Fibroblast of villous mesenchyme (primary cell): ENCODE results near the gene SCAF4. TPM values are rescaled to one million over a fixed set of nuclear protein-coding genes. Genes with fewer than 3 reads are reported as not detected.

Experiments
- DNase-seq: peaks from one replicate; pipeline ENCODE4 v3.0.0-alpha.2; 2010; ENCODE audit warnings: low read depth
- H3K4me3 ChIP-seq: 2 replicates; pipeline ENCODE4 v1.5.1; 2011; ENCODE audit warnings: low read depth, mild to moderate bottlenecking, low read length
- CTCF ChIP-seq: IDR thresholded peaks from 2 replicates; pipeline ENCODE4 v1.5.1; 2012; ENCODE audit warnings: low read depth, mild to moderate bottlenecking, low read length; ENCODE audit not compliant: insufficient read depth
- total RNA-seq: library from RNA; depleted of rRNA; stranded (reverse); fragments of >200 nt; gene quantifications from 2 replicates; pipeline ENCODE4 v1.2.3, GENCODE V29; 2012

Gene SCAF4
- total RNA-seq, 1 donor, result 9.1 TPM

GRCh38 chr21:31675318-31675717, 56.6 kb downstream of the SCAF4 start:
- no peak for TF ChIP-seq CTCF
- H3K4me3 ChIP-seq, result no peak overlapping the region
- no peak for DNase-seq

- no peak for TF ChIP-seq CTCF
- H3K4me3 ChIP-seq, result no peak overlapping the region
- no peak for DNase-seq
Measured at GRCh38 chr21:31673321-31673912, 58.5 kb downstream of the SCAF4 start.

DNA sequence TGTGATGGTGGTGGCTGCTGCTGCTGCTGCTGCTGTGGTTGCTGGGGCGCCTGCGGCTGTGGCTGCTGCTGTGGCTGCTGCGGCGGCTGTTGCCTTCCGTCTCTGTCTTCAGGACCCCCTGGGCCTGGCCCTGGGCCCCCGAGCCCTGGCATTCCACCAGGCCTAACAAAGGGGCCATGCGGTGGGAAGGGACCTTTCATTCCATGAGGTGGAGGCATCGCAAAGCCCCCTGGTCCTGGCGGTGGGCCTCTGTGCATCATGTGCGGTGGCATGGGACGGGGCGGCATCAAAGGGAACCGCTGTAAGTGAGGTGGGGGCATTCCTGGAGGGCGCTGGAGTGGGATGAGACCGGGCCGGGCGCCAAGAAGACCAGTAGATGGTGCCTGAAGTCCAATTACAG, 60.0 kb downstream of the SCAF4 start:
- TF ChIP-seq CTCF, result no peak
- H3K4me3 ChIP-seq, result no peak overlapping the region
- no peak for DNase-seq

- H3K4me3 ChIP-seq, result no peak overlapping the region
- TF ChIP-seq CTCF, result no peak
- no peak for DNase-seq
Measured at GRCh38 chr21:31671146-31671716, 60.7 kb downstream of the SCAF4 start.

GRCh38 chr21:31670070-31670469, 61.8 kb downstream of the SCAF4 start:
- DNase-seq, result peak; percentile 46
- no peak overlapping the region for H3K4me3 ChIP-seq
- TF ChIP-seq CTCF, result no peak

DNA sequence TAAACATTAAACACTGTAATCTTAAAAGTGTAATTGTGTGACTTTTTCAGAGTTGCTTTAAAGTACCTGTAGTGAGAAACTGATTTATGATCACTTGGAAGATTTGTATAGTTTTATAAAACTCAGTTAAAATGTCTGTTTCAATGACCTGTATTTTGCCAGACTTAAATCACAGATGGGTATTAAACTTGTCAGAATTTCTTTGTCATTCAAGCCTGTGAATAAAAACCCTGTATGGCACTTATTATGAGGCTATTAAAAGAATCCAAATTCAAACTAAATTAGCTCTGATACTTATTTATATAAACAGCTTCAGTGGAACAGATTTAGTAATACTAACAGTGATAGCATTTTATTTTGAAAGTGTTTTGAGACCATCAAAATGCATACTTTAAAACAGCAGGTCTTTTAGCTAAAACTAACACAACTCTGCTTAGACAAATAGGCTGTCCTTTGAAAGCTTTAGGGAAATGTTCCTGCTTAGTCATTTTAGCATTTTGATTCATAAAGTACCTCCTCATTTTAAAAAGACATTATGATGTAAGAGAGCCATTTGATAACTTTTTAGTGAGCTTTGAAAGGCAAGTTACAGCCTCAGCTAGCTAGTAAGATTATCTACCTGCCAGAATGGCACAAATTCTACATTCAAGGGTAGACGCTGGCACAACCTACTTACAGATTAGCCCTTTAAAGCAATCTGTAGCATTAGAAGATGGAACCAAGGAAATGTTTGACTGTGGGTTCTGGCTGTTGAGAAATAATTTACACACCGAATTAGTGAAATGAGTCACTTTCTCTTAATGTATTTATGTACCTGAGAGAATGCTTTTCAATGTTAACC, 63.0 kb downstream of the SCAF4 start:
- no peak overlapping the region for H3K4me3 ChIP-seq
- TF ChIP-seq CTCF, result no peak
- no peak for DNase-seq
